ENCODE measurements around the gene TSPAN19. TPM values are rescaled to one million over a fixed set of nuclear protein-coding genes. Genes with fewer than 3 reads are reported as not detected.
"Not testable (repeated sequence)": the region's sequence is repeated elsewhere in the genome, so short reads cannot be mapped to it uniquely, and the experiment has no call there.

TSPAN19 gene
- total RNA-seq, 1 donor from 2014 or later = not detected

DNA sequence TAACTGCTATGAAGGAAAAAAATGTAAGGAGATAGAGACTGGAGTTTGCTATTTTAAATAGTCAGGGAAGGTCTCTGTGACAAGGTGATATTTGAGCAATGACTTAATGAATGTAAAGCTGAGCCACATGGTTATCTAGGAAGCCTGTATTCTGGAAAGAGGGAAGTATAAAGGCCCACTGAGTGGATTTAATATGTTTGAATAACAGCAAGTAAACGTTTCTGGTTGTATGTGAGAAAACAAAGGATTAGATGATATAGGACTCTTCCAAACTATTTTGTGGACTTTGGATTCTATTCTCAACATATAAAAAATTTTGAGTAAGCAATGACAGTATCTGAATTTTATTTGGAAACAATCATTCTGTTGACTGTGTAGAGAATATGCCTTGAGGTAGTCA is 5.3 kb upstream of the TSPAN19 start:
- H3K4me1 ChIP-seq (ENCODE audit: control insufficient read depth in 3 of 3, insufficient read depth in 3 of 3, low read length in 3 of 3) = no peaks in the 10 kb centered on the region
- H3K4me3 ChIP-seq (ENCODE audit: low read length in 3 of 3) = no peak overlapping the region
- H3K9ac ChIP-seq (ENCODE audit: low read depth in 1 of 3, low read length in 3 of 3) = no peak overlapping the region
- H3K36me3 ChIP-seq (ENCODE audit: control insufficient read depth in 3 of 3, insufficient read depth in 3 of 3, low read length in 3 of 3) = no peaks in the 10 kb centered on the region
- H3K9me3 ChIP-seq (ENCODE audit: control insufficient read depth in 3 of 3, low read length in 3 of 3) = no peaks in the 10 kb centered on the region
- no peak overlapping the region for H3K27ac ChIP-seq (ENCODE audit: low read depth, low read length)
- no peaks in the 10 kb centered on the region for H3K27me3 ChIP-seq (ENCODE audit: control insufficient read depth in 3 of 3, insufficient read depth in 3 of 3, low read length in 3 of 3)

DNA sequence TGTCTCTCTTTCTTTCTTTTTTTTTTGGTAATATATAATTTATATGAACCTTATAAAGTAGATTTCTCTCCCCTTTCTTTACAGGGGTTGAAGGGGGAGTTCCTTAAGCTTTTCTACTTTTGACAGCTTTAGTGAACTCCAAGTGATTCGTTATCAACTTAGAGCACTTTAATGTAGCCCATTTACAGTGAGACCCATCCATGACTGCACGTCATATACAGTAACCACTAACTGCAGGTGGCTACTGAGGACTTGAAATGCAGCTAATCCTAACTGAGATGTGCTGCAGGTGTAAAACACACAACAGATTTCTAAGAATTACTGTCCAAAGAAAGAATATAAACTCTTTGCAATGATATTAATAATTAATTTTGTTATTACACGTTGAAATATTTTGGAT is 656 bp upstream of the TSPAN19 start:
- peak overlapping the region; percentile 79 to 82 (median 82) for H3K4me3 ChIP-seq (ENCODE audit: low read length in 3 of 3)
- no peak overlapping the region for H3K27ac ChIP-seq (ENCODE audit: low read depth, low read length)
- no peaks in the 10 kb centered on the region for H3K9me3 ChIP-seq (ENCODE audit: control insufficient read depth in 3 of 3, low read length in 3 of 3)
- peaks cover 0 to 3% (median 0%) of the 10 kb centered on the region in 3 donors for H3K27me3 ChIP-seq (ENCODE audit: control insufficient read depth in 3 of 3, insufficient read depth in 3 of 3, low read length in 3 of 3)
- peak overlapping the region; percentile 3 to 61 (median 32) for H3K9ac ChIP-seq (ENCODE audit: low read depth in 1 of 3, low read length in 3 of 3)
- H3K4me1 ChIP-seq (ENCODE audit: control insufficient read depth in 3 of 3, insufficient read depth in 3 of 3, low read length in 3 of 3) = no peaks in the 10 kb centered on the region
- no peaks in the 10 kb centered on the region for H3K36me3 ChIP-seq (ENCODE audit: control insufficient read depth in 3 of 3, insufficient read depth in 3 of 3, low read length in 3 of 3)

DNA sequence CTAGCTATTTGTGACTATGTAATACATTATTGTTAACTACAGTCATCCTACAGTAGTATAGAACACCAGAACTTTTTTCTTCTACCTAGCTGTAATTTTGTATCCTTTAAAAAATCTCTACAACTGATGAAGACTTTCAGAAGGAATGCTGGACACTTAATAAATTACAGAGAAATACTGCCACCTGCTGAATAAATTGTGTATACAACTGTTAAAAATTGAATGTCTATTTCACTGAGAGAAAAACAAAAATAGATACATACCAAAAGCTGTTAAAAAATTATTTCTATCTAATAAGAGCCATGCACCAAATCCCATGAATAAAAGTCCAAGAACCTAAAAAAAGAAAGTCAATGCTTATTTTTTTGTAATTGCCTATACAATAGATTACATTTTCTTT is 6.6 kb downstream of the TSPAN19 start:
- Histone ChIP-seq H3K27me3 (ENCODE audit: control insufficient read depth in 3 of 3, insufficient read depth in 3 of 3, low read length in 3 of 3) (no peaks in the 10 kb centered on the region), H3K9ac (ENCODE audit: low read depth in 1 of 3, low read length in 3 of 3) (no peak overlapping the region), H3K36me3 (ENCODE audit: control insufficient read depth in 3 of 3, insufficient read depth in 3 of 3, low read length in 3 of 3) (no peaks in the 10 kb centered on the region), H3K4me3 (ENCODE audit: low read length in 3 of 3) (no peak overlapping the region), H3K4me1 (ENCODE audit: control insufficient read depth in 3 of 3, insufficient read depth in 3 of 3, low read length in 3 of 3) (no peaks in the 10 kb centered on the region), H3K9me3 (ENCODE audit: control insufficient read depth in 3 of 3, low read length in 3 of 3) (no peaks in the 10 kb centered on the region), H3K27ac (ENCODE audit: low read depth, low read length) (no peak overlapping the region)

DNA sequence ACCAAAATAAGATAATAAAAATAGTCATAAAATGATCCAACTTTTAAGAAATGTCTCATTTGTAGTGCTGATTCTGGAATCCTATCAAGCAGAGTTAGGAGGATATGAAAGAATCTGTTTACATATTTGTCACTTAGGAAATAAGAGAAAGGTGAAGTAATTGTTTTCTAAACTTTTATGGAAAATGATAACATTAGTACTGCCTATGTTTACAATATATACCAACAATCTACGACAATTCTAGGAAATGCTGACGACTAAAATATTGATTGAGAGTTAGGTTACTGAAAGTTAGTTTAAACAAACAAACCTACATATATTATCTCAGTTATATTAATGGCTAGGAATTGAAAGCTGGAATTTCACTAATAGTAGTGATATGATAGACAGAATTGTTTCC is 18.0 kb downstream of the TSPAN19 start:
- H3K36me3 ChIP-seq (ENCODE audit: control insufficient read depth in 3 of 3, insufficient read depth in 3 of 3, low read length in 3 of 3) = no peaks in the 10 kb centered on the region
- H3K27ac ChIP-seq (ENCODE audit: low read depth, low read length) = no peak overlapping the region
- H3K4me3 ChIP-seq (ENCODE audit: low read length in 3 of 3) = no peak overlapping the region
- no peaks in the 10 kb centered on the region for H3K27me3 ChIP-seq (ENCODE audit: control insufficient read depth in 3 of 3, insufficient read depth in 3 of 3, low read length in 3 of 3)
- H3K9me3 ChIP-seq (ENCODE audit: control insufficient read depth in 3 of 3, low read length in 3 of 3) = no peaks in the 10 kb centered on the region
- H3K4me1 ChIP-seq (ENCODE audit: control insufficient read depth in 3 of 3, insufficient read depth in 3 of 3, low read length in 3 of 3) = no peaks in the 10 kb centered on the region
- no peak overlapping the region for H3K9ac ChIP-seq (ENCODE audit: low read depth in 1 of 3, low read length in 3 of 3)

DNA sequence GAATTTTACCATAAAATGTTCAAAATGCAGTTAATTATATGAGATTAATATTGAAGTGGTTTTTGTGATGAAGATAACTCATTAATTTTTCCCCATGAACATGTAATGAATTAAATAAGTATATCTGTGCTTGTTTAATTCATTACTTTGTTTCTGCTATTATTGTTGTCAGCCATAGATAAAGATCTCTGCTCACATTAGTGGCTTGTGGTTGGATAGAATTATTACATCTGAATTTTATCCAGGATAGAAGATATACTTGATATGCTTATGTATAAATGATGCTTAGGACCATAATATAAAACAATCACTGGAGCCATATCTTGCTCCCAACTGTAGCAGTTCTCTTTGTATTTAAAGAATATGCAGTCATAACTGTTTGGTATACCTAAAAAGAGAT is 18.5 kb downstream of the TSPAN19 start:
- Histone ChIP-seq H3K36me3 (ENCODE audit: control insufficient read depth in 3 of 3, insufficient read depth in 3 of 3, low read length in 3 of 3) (no peaks in the 10 kb centered on the region), H3K4me3 (ENCODE audit: low read length in 3 of 3) (no peak overlapping the region), H3K27me3 (ENCODE audit: control insufficient read depth in 3 of 3, insufficient read depth in 3 of 3, low read length in 3 of 3) (no peaks in the 10 kb centered on the region), H3K27ac (ENCODE audit: low read depth, low read length) (no peak overlapping the region), H3K9me3 (ENCODE audit: control insufficient read depth in 3 of 3, low read length in 3 of 3) (no peaks in the 10 kb centered on the region), H3K9ac (ENCODE audit: low read depth in 1 of 3, low read length in 3 of 3) (no peak overlapping the region), H3K4me1 (ENCODE audit: control insufficient read depth in 3 of 3, insufficient read depth in 3 of 3, low read length in 3 of 3) (no peaks in the 10 kb centered on the region)

DNA sequence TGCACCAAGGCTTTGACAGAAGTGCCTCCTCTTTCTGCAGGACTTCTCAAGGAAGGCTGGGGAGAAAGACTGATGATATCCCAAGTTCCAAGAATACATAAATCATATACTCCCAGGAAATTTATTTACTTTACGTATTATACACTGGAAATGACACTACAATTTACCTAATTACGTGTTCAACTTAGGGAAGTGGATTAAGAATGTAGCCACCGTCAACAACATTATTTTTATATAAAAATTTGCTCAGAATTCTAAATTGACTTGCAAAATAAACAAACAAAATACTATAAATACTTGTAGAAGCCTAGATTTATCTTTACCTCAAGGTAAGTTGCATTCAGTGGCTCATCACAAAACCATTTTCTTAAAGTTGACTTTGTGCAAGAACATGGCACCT is 18.9 kb downstream of the TSPAN19 start:
- Histone ChIP-seq H3K27me3 (ENCODE audit: control insufficient read depth in 3 of 3, insufficient read depth in 3 of 3, low read length in 3 of 3) (no peaks in the 10 kb centered on the region), H3K4me1 (ENCODE audit: control insufficient read depth in 3 of 3, insufficient read depth in 3 of 3, low read length in 3 of 3) (no peaks in the 10 kb centered on the region), H3K27ac (ENCODE audit: low read depth, low read length) (no peak overlapping the region), H3K4me3 (ENCODE audit: low read length in 3 of 3) (no peak overlapping the region), H3K9ac (ENCODE audit: low read depth in 1 of 3, low read length in 3 of 3) (no peak overlapping the region), H3K9me3 (ENCODE audit: control insufficient read depth in 3 of 3, low read length in 3 of 3) (no peaks in the 10 kb centered on the region), H3K36me3 (ENCODE audit: control insufficient read depth in 3 of 3, insufficient read depth in 3 of 3, low read length in 3 of 3) (no peaks in the 10 kb centered on the region)

DNA sequence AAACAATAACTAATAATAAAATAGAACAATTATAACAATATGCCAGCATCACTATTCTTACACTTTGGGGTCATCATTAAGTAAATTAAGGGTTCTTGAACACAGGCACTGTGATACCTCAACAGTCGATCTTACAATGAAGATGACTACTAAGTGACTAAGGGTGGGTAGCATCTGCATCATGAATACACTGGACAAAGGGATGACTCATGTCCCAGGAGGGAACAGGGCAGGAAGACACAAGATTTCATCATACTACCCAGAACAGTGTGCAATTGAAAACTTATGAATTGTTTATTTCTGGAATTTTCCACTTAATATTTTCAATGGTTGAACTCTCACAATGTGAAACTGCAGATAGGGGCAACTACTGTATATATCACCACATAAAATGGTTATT is 19.7 kb downstream of the TSPAN19 start:
- Histone ChIP-seq H3K27ac (ENCODE audit: low read depth, low read length) (no peak overlapping the region), H3K27me3 (ENCODE audit: control insufficient read depth in 3 of 3, insufficient read depth in 3 of 3, low read length in 3 of 3) (no peaks in the 10 kb centered on the region), H3K9me3 (ENCODE audit: control insufficient read depth in 3 of 3, low read length in 3 of 3) (no peaks in the 10 kb centered on the region), H3K4me3 (ENCODE audit: low read length in 3 of 3) (no peak overlapping the region), H3K4me1 (ENCODE audit: control insufficient read depth in 3 of 3, insufficient read depth in 3 of 3, low read length in 3 of 3) (no peaks in the 10 kb centered on the region), H3K36me3 (ENCODE audit: control insufficient read depth in 3 of 3, insufficient read depth in 3 of 3, low read length in 3 of 3) (no peaks in the 10 kb centered on the region), H3K9ac (ENCODE audit: low read depth in 1 of 3, low read length in 3 of 3) (no peak overlapping the region)

DNA sequence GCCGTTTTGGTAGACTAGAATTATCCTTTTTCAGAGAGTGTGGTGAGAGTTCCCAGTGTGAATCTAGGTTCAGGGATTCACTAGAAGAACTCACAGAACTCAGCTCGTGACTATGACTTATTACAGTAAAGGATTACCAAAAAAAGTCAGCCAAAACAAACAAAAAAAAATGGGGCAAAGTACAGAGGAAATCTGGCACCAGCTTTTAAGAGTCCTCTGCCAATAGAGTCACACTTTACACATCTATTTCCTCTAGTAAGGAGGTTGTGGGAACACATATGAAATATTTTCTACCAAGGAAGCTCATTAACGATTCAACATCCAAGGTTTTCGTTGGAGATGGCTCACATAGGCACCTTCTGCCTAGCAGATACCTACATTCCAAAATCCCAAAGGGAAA is 28.2 kb downstream of the TSPAN19 start:
- H3K27me3 ChIP-seq (ENCODE audit: control insufficient read depth in 3 of 3, insufficient read depth in 3 of 3, low read length in 3 of 3) = no peaks in the 10 kb centered on the region
- no peak overlapping the region for H3K27ac ChIP-seq (ENCODE audit: low read depth, low read length)
- H3K9ac ChIP-seq (ENCODE audit: low read depth in 1 of 3, low read length in 3 of 3) = no peak overlapping the region
- no peaks in the 10 kb centered on the region for H3K36me3 ChIP-seq (ENCODE audit: control insufficient read depth in 3 of 3, insufficient read depth in 3 of 3, low read length in 3 of 3)
- H3K4me1 ChIP-seq (ENCODE audit: control insufficient read depth in 3 of 3, insufficient read depth in 3 of 3, low read length in 3 of 3) = no peaks in the 10 kb centered on the region
- no peak overlapping the region for H3K4me3 ChIP-seq (ENCODE audit: low read length in 3 of 3)
- H3K9me3 ChIP-seq (ENCODE audit: control insufficient read depth in 3 of 3, low read length in 3 of 3) = no peaks in the 10 kb centered on the region

DNA sequence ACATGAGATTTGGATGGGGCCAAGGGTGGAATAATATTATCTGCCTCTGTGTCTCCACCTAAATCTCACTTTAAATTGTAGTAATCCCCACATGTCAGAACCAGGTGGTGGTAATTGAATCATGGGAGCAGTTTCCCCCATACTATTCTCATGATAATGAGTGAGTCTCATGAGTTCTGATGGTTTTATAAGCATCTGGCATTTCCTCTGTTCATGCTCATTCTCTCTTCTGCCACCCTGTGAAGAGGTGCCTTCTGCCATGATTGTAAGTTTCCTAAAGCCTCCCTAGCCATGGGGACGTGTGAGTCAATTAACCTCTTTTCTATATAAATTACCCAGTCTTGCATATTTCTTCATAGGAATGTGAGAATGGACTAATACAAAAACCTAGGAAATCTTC is 29.9 kb downstream of the TSPAN19 start:
- no peak overlapping the region for H3K27ac ChIP-seq (ENCODE audit: low read depth, low read length)

DNA sequence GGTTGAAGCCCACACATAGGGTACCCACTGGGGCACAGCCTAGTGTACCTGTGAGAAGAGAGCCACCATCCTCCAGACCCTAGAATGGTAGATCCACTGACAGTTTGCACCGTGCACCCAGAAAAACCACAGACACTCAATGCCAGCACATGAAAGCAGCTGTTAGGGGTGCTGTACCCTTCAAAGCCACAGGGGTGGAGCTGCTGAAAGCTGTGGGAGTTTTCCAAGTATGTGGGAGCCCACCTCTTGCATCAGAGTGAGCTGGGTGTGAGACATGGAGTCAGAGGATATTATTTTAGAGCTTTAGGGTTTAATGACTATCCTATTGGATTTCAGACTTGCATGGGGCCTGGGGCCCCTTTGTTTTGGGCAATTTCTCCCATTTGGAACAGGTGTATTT is 30.5 kb downstream of the TSPAN19 start:
- Histone ChIP-seq H3K36me3 (ENCODE audit: control insufficient read depth in 3 of 3, insufficient read depth in 3 of 3, low read length in 3 of 3) (no peaks in the 10 kb centered on the region), H3K4me1 (ENCODE audit: control insufficient read depth in 3 of 3, insufficient read depth in 3 of 3, low read length in 3 of 3) (no peaks in the 10 kb centered on the region), H3K9ac (ENCODE audit: low read depth in 1 of 3, low read length in 3 of 3) (no peak overlapping the region), H3K4me3 (ENCODE audit: low read length in 3 of 3) (no peak overlapping the region), H3K27ac (ENCODE audit: low read depth, low read length) (no peak overlapping the region), H3K27me3 (ENCODE audit: control insufficient read depth in 3 of 3, insufficient read depth in 3 of 3, low read length in 3 of 3) (no peaks in the 10 kb centered on the region), H3K9me3 (ENCODE audit: control insufficient read depth in 3 of 3, low read length in 3 of 3) (no peaks in the 10 kb centered on the region)

More for the DNA sequence above, 29.9 kb downstream of the TSPAN19 start:
- Histone ChIP-seq H3K4me3 (ENCODE audit: low read length in 3 of 3) (no peak overlapping the region), H3K9me3 (ENCODE audit: control insufficient read depth in 3 of 3, low read length in 3 of 3) (no peaks in the 10 kb centered on the region), H3K9ac (ENCODE audit: low read depth in 1 of 3, low read length in 3 of 3) (no peak overlapping the region), H3K36me3 (ENCODE audit: control insufficient read depth in 3 of 3, insufficient read depth in 3 of 3, low read length in 3 of 3) (no peaks in the 10 kb centered on the region), H3K4me1 (ENCODE audit: control insufficient read depth in 3 of 3, insufficient read depth in 3 of 3, low read length in 3 of 3) (no peaks in the 10 kb centered on the region), H3K27me3 (ENCODE audit: control insufficient read depth in 3 of 3, insufficient read depth in 3 of 3, low read length in 3 of 3) (no peaks in the 10 kb centered on the region)

DNA sequence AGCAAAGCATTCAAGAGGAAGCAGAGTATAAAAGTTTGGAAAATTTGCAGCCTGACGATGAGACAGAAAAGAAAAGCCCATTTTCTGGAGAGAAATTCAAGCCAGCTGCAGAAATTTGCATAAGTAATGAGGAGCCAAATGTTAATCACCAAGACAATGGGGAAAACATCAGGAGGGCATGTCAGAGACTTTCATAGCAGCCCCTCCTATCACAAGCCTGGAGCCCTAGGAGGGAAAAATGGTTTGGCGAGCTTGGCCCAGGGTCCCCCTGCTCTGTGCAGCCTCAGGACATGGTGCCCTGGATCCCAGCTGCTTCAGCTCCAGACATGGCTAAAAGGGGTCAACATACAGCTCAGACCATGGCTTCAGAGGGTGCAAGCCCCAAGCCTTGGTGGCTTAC is 31.0 kb downstream of the TSPAN19 start:
- not testable (repeated sequence) for H3K36me3 ChIP-seq (ENCODE audit: control insufficient read depth in 3 of 3, insufficient read depth in 3 of 3, low read length in 3 of 3); H3K9ac ChIP-seq (ENCODE audit: low read depth in 1 of 3, low read length in 3 of 3); H3K27me3 ChIP-seq (ENCODE audit: control insufficient read depth in 3 of 3, insufficient read depth in 3 of 3, low read length in 3 of 3); H3K4me3 ChIP-seq (ENCODE audit: low read length in 3 of 3); H3K27ac ChIP-seq (ENCODE audit: low read depth, low read length); H3K4me1 ChIP-seq (ENCODE audit: control insufficient read depth in 3 of 3, insufficient read depth in 3 of 3, low read length in 3 of 3); H3K9me3 ChIP-seq (ENCODE audit: control insufficient read depth in 3 of 3, low read length in 3 of 3)

Data from skeletal muscle tissue (tissue), 4 donors.